ENCODE measurements around the gene ADARB1.

Gene ADARB1

GRCh38 chr21:45170987-45171386, 96.6 kb downstream of the ADARB1 start:
- H3K36me3 ChIP-seq (ENCODE audit: control insufficient read depth in 2 of 2, insufficient read depth in 1 of 2, low read length in 2 of 2) = no peaks in the 10 kb centered on the region
- ChIA-PET POLR2A (no interaction called here), CTCF (interaction anchor here (0.7 to 10.3 kb wide), 2 partner anchors 32 to 778 kb away, joined by 4 to 100 read pairs; no protein-coding TSS in a partner anchor)
- no peak overlapping the region for H3K4me3 ChIP-seq (ENCODE audit: low read depth, low read length)
- H3K4me1 ChIP-seq (ENCODE audit: control insufficient read depth, insufficient read depth, low read length) = peaks cover 2% of the 10 kb centered on the region; the same call in 1 of the 2 replicates
- H3K27ac ChIP-seq (ENCODE audit: extremely low read depth, low read depth, low read length) = no peak overlapping the region
- no peaks in the 10 kb centered on the region for H3K9me3 ChIP-seq (ENCODE audit: control insufficient read depth, insufficient read depth, low read depth, low read length)
- TF ChIP-seq ZNF585B (tag by site-specific recombination; IDR thresholded peaks at IDR 0.05) (no peak), ZNF549 (tag by site-specific recombination; IDR thresholded peaks at IDR 0.05) (no peak), SALL2 (tag by site-specific recombination; IDR thresholded peaks at IDR 0.05; ENCODE audit: borderline replicate concordance) (no peak), ZNF777 (tag by site-specific recombination; IDR thresholded peaks at IDR 0.05; ENCODE audit: borderline replicate concordance) (no peak), ZSCAN4 (tag by site-specific recombination; IDR thresholded peaks at IDR 0.05) (no peak), ZNF302 (tag by site-specific recombination; IDR thresholded peaks at IDR 0.05; ENCODE audit: low read depth) (no peak), YY2 (tag by site-specific recombination; IDR thresholded peaks at IDR 0.05) (no peak), ZBTB48 (tag by site-specific recombination; IDR thresholded peaks at IDR 0.05) (no peak), ZNF37A (tag by site-specific recombination; IDR thresholded peaks at IDR 0.05) (no peak), ZFHX2 (tag by site-specific recombination; conservative IDR thresholded peaks at IDR 0.05) (no peak), ZNF335 (tag by site-specific recombination; conservative IDR thresholded peaks at IDR 0.05) (no peak), ZNF19 (tag by site-specific recombination; IDR thresholded peaks at IDR 0.05; ENCODE audit: low read depth) (no peak), CTCF (tag by site-specific recombination; IDR thresholded peaks at IDR 0.05) (no peak), ZNF791 (tag by site-specific recombination; IDR thresholded peaks at IDR 0.05) (no peak), ZBTB8A (tag by site-specific recombination; IDR thresholded peaks at IDR 0.05) (no peak), ZNF621 (tag by site-specific recombination; IDR thresholded peaks at IDR 0.05) (no peak)
- TF ChIP-seq, protein P1, sequence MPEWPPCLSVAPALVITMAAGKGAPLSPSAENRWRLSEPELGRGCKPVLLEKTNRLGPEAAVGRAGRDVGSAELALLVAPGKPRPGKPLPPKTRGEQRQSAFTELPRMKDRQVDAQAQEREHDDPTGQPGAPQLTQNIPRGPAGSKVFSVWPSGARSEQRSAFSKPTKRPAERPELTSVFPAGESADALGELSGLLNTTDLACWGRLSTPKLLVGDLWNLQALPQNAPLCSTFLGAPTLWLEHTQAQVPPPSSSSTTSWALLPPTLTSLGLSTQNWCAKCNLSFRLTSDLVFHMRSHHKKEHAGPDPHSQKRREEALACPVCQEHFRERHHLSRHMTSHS (tag by site-specific recombination; IDR thresholded peaks at IDR 0.05) = no peak
- TF ChIP-seq, protein P2, sequence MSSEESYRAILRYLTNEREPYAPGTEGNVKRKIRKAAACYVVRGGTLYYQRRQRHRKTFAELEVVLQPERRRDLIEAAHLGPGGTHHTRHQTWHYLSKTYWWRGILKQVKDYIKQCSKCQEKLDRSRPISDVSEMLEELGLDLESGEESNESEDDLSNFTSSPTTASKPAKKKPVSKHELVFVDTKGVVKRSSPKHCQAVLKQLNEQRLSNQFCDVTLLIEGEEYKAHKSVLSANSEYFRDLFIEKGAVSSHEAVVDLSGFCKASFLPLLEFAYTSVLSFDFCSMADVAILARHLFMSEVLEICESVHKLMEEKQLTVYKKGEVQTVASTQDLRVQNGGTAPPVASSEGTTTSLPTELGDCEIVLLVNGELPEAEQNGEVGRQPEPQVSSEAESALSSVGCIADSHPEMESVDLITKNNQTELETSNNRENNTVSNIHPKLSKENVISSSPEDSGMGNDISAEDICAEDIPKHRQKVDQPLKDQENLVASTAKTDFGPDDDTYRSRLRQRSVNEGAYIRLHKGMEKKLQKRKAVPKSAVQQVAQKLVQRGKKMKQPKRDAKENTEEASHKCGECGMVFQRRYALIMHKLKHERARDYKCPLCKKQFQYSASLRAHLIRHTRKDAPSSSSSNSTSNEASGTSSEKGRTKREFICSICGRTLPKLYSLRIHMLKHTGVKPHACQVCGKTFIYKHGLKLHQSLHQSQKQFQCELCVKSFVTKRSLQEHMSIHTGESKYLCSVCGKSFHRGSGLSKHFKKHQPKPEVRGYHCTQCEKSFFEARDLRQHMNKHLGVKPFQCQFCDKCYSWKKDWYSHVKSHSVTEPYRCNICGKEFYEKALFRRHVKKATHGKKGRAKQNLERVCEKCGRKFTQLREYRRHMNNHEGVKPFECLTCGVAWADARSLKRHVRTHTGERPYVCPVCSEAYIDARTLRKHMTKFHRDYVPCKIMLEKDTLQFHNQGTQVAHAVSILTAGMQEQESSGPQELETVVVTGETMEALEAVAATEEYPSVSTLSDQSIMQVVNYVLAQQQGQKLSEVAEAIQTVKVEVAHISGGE (tag by site-specific recombination; conservative IDR thresholded peaks at IDR 0.05; ENCODE audit: low read depth) = no peak
- TF ChIP-seq, protein P3, sequence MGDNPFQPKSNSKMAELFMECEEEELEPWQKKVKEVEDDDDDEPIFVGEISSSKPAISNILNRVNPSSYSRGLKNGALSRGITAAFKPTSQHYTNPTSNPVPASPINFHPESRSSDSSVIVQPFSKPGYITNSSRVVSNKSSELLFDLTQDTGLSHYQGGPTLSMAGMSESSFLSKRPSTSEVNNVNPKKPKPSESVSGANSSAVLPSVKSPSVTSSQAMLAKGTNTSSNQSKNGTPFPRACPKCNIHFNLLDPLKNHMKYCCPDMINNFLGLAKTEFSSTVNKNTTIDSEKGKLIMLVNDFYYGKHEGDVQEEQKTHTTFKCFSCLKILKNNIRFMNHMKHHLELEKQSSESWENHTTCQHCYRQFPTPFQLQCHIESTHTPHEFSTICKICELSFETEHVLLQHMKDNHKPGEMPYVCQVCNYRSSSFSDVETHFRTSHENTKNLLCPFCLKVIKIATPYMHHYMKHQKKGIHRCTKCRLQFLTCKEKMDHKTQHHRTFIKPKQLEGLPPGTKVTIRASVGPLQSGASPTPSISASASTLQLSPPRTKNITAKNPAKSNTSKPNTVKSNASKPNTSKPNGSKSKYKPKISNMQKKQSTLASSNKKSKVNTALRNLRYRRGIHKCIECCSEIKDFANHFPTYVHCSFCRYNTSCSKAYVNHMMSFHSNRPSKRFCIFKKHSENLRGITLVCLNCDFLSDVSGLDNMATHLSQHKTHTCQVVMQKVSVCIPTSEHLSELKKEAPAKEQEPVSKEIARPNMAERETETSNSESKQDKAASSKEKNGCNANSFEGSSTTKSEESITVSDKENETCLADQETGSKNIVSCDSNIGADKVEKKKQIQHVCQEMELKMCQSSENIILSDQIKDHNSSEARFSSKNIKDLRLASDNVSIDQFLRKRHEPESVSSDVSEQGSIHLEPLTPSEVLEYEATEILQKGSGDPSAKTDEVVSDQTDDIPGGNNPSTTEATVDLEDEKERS (tag by site-specific recombination; IDR thresholded peaks at IDR 0.05) = no peak
